ENCODE measurements around the gene SLC9A7.

DNA sequence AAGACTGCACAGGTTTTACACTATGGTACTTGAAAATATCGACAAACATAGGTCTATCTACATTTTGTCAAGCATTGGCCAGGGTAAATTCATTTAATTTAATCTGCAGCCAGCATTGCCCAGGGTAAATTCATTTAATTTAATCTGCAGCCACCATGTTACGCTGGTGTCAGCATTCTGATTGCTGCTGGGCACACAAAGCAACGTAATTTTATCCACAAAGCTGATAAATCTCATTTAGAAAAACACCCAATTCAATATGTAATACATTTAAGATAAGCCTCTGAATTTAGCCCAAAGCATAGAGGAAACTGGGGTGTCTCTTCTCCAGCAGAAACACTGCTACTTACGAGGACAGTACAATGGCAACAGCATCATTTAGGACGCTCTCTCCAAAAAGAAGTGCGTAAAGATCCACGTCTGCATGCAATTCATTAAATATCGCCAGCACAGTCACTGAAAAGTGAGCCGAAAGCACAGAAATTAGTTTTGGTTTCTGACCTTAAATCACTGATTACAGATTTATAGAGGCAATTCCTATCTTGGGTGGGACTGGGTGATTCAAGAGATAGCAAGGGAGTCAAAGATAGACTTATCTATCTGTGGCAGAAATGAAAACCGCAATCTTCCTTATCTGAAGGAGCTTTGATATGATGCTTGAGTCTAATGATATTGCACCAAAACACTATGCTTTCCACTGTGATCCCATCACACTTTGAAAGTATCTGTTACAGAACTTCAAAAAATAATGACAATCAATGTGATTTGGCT, 96.5 kb downstream of the SLC9A7 start:
- no peak for TF ChIP-seq EP300 (IDR thresholded peaks at IDR 0.05)
- TF ChIP-seq, protein P1, sequence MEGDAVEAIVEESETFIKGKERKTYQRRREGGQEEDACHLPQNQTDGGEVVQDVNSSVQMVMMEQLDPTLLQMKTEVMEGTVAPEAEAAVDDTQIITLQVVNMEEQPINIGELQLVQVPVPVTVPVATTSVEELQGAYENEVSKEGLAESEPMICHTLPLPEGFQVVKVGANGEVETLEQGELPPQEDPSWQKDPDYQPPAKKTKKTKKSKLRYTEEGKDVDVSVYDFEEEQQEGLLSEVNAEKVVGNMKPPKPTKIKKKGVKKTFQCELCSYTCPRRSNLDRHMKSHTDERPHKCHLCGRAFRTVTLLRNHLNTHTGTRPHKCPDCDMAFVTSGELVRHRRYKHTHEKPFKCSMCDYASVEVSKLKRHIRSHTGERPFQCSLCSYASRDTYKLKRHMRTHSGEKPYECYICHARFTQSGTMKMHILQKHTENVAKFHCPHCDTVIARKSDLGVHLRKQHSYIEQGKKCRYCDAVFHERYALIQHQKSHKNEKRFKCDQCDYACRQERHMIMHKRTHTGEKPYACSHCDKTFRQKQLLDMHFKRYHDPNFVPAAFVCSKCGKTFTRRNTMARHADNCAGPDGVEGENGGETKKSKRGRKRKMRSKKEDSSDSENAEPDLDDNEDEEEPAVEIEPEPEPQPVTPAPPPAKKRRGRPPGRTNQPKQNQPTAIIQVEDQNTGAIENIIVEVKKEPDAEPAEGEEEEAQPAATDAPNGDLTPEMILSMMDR (IDR thresholded peaks at IDR 0.05), result no peak

Measured in tibial nerve (tissue), 4 donors.